ENCODE results near the gene ZNF584.
"Not testable (repeated sequence)": the region's sequence is repeated elsewhere in the genome, so short reads cannot be mapped to it uniquely, and the experiment has no call there.

ZNF584 gene

GRCh38 chr19:58408152-58409009 is at the start of gene ZNF584:
TSS of gene ZNF584 (plus strand) at chr19:58408649. CDS start at chr19:58409148, 499 bp downstream.
- DNase-seq: peak; percentile 90

- DNase-seq: no peak
Measured at GRCh38 chr19:58361900-58362271, 46.6 kb upstream of the ZNF584 start.

- DNase-seq: peak; percentile 90
Measured at GRCh38 chr19:58362272-58362994, 46.0 kb upstream of the ZNF584 start, which contains the start of gene ZNF497. TSS of gene ZNF497 (minus strand) at chr19:58362751. CDS start at chr19:58357635, 5,116 bp downstream.

- no peak for DNase-seq
Measured at GRCh38 chr19:58364146-58364545, 44.3 kb upstream of the ZNF584 start.

- no peak for DNase-seq
Measured at GRCh38 chr19:58366585-58367430, 41.6 kb upstream of the ZNF584 start.

- DNase-seq: no peak
Measured at GRCh38 chr19:58367698-58368454, 40.6 kb upstream of the ZNF584 start.

GRCh38 chr19:58368561-58369360 is 39.7 kb upstream of the ZNF584 start:
- no peak for DNase-seq

- DNase-seq: no peak
Measured at GRCh38 chr19:58372311-58373133, 35.9 kb upstream of the ZNF584 start.

GRCh38 chr19:58374200-58374599 is 34.2 kb upstream of the ZNF584 start:
- no peak for DNase-seq

- not testable (repeated sequence) for DNase-seq
Measured at GRCh38 chr19:58376724-58377123, 31.7 kb upstream of the ZNF584 start.

GRCh38 chr19:58379246-58379645 is 29.2 kb upstream of the ZNF584 start:
- no peak for DNase-seq

- no peak for DNase-seq
Measured at GRCh38 chr19:58380037-58380661, 28.3 kb upstream of the ZNF584 start.

- DNase-seq: peak; percentile 99
Measured at GRCh38 chr19:58380662-58381459, 27.6 kb upstream of the ZNF584 start, which contains the start of gene ZNF837. TSS of gene ZNF837 (minus strand) at chr19:58381030. CDS start at chr19:58369332, 11,698 bp downstream.

GRCh38 chr19:58381460-58382212 is 26.8 kb upstream of the ZNF584 start:
- DNase-seq: no peak

- DNase-seq: no peak
Measured at GRCh38 chr19:58382997-58383603, 25.3 kb upstream of the ZNF584 start.

GRCh38 chr19:58385313-58385890 is 23.0 kb upstream of the ZNF584 start:
- no peak for DNase-seq

- DNase-seq: no peak
Measured at GRCh38 chr19:58385891-58386575, 22.4 kb upstream of the ZNF584 start.
